ENCODE measurements around the gene TSPAN10. TPM values are rescaled to one million over a fixed set of nuclear protein-coding genes. Genes with fewer than 3 reads are reported as not detected.

TSPAN10 gene
- total RNA-seq, 1 experiment from 2014 or later, result 1.2 TPM

DNA sequence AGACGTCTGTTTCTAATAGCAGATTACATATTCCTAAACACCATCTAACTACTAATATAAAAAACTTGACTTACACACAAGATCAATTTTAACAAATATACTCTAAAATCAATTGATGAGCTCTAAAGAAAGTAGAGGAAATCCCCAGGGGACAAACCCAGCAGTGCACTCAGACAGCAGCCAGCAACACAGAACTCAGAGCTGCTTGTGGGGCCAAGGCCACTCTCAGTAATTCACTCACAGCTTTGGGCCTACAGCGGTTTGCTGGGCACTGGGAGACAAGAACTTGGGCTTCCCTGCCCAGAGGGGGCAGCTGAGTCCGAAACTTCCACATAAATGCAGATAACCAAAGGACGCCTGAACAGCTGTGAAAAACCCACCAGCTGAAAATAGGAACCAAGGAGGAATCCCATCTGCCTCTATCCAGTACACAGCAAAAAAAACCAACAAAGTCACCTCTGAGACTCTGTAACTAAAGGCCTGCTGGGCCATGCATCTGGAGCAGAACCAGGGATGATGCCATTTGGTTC is 21.5 kb upstream of the TSPAN10 start:
- Mint-ChIP-seq H3K27me3 (ENCODE audit: low read depth) (no peaks in the 10 kb centered on the region), H3K36me3 (ENCODE audit: insufficient read depth in 1 of 3, low read depth in 3 of 3) (peaks cover 42 to 80% (median 77%) of the 10 kb centered on the region in 3 experiments), H3K9me3 (peaks cover 8 to 9% of the 10 kb centered on the region in 2 experiments), H3K4me1 (no peaks in the 10 kb centered on the region), H3K27ac (no peak overlapping the region), H3K4me3 (no peak overlapping the region)
- Histone ChIP-seq H4K5ac (ENCODE audit: insufficient read length, low read depth, low read length) (no peak overlapping the region), H2BK20ac (ENCODE audit: low read depth, low read length, poor library complexity, severe bottlenecking) (no peak overlapping the region), H3K9me3 (ENCODE audit: control insufficient read depth, low read depth, low read length) (no peaks in the 10 kb centered on the region), H3K9ac (ENCODE audit: extremely low read depth, insufficient read length, low read length) (no peak overlapping the region), H3K56ac (ENCODE audit: insufficient read length, low read depth, low read length) (no peak overlapping the region), H3K23me2 (ENCODE audit: insufficient read length, low read depth, low read length, poor library complexity, severe bottlenecking) (no peaks in the 10 kb centered on the region), H2BK120ac (ENCODE audit: low read depth, low read length, poor library complexity, severe bottlenecking) (no peak overlapping the region), H3K14ac (ENCODE audit: insufficient read depth, low read length) (no peak overlapping the region), H3T11ph (ENCODE audit: low read length) (no peak overlapping the region), H3K27me3 (ENCODE audit: insufficient read depth, low read length) (no peaks in the 10 kb centered on the region), H2BK15ac (ENCODE audit: low read depth, low read length) (no peak overlapping the region), H2AFZ (ENCODE audit: low read length) (no peak overlapping the region), H3K79me2 (ENCODE audit: insufficient read depth, low read length) (peaks cover 2% of the 10 kb centered on the region; the same call in 1 of the 2 replicates), H3K4me2 (ENCODE audit: insufficient read depth, insufficient read length, low read length) (no peak overlapping the region), H2BK12ac (ENCODE audit: insufficient read length, low read depth, low read length) (no peak overlapping the region), H3K79me1 (ENCODE audit: insufficient read depth, low read depth, low read length, poor library complexity, severe bottlenecking) (peaks cover 8% of the 10 kb centered on the region), H4K91ac (ENCODE audit: insufficient read length, low read depth, low read length) (no peak overlapping the region), H3K4ac (ENCODE audit: low read depth, low read length) (no peak overlapping the region), H3K27ac (ENCODE audit: insufficient read length, low read depth, low read length) (no peak overlapping the region), H3K18ac (ENCODE audit: insufficient read length, low read depth, low read length) (no peak overlapping the region), H2BK5ac (ENCODE audit: insufficient read length, low read length) (no peak overlapping the region), H2AK5ac (ENCODE audit: insufficient read length, low read length) (no peak overlapping the region), H3K23ac (ENCODE audit: insufficient read length, low read depth, low read length) (no peak overlapping the region), H3K4me1 (ENCODE audit: insufficient read depth, low read length) (no peaks in the 10 kb centered on the region), H4K20me1 (ENCODE audit: control insufficient read depth, insufficient read depth, insufficient read length) (no peaks in the 10 kb centered on the region), H4K8ac (replicated peaks; ENCODE audit: insufficient read length, low read depth, low read length) (no peak overlapping the region)
- TF ChIP-seq, protein P1, sequence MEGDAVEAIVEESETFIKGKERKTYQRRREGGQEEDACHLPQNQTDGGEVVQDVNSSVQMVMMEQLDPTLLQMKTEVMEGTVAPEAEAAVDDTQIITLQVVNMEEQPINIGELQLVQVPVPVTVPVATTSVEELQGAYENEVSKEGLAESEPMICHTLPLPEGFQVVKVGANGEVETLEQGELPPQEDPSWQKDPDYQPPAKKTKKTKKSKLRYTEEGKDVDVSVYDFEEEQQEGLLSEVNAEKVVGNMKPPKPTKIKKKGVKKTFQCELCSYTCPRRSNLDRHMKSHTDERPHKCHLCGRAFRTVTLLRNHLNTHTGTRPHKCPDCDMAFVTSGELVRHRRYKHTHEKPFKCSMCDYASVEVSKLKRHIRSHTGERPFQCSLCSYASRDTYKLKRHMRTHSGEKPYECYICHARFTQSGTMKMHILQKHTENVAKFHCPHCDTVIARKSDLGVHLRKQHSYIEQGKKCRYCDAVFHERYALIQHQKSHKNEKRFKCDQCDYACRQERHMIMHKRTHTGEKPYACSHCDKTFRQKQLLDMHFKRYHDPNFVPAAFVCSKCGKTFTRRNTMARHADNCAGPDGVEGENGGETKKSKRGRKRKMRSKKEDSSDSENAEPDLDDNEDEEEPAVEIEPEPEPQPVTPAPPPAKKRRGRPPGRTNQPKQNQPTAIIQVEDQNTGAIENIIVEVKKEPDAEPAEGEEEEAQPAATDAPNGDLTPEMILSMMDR (conservative IDR thresholded peaks at IDR 0.05), result no peak
- WGBS (ENCODE audit: extremely low coverage, insufficient read length, low lambda C conversion rate), result no CpG with 5 or more reads among the region's 4 CpGs
- no peak for DNase-seq

Measured in H9 (cell line).